Measurements from ENCODE around the gene LAX1.

DNA sequence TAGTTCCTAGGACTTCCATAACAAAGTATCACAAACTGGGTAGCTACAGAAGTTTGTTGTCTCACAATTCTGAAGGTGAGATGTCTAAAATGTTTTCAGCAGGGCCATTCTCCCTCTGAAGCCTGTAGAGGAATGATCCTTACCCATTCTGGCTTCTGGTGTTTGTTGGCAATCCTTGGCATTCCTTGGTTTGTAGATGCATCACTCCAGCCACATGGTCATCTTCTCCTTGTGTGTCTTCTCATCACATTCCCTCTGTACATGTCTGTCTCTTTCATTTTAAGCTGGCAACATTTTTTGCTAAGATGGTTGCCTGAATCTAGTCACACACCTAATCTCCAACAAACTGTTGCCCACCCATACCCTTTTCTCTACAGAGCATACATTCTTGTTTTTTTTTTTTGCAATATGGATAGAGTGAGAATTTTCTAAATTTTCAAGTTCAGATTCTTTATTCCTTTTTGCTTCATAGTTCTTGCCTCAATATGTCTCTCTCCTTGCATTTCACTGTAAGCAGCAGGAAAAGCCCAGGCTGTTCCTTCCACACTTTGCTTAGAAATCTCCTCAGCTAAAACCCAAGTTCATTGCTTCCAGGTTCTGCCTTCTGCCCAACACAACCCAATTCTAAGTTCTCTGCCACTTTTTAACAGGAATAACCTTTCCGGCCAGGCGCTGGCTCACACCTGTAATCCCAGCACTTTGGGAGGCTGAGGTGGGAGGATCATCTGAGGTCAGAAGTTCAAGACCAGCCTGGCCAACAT lies 48.8 kb downstream of the LAX1 start:
- TF ChIP-seq GATA2 (IDR thresholded peaks at IDR 0.05; ENCODE audit: low read depth, low read length) (no peak), GATA3 (IDR thresholded peaks at IDR 0.05; ENCODE audit: low read depth, low read length) (no peak)
